ENCODE measurements around the gene KRT86. TPM values are rescaled to one million over a fixed set of nuclear protein-coding genes. Genes with fewer than 3 reads are reported as not detected.
A peak's percentile ranks its signal among the peaks of the same experiment; 100 is the strongest.

The KRT86 gene
- under 1 TPM in 1 of 2 donors, not detected in 1; 0.20 TPM for total RNA-seq
- long read RNA-seq: 0 reads

GRCh38 chr12:52274521-52275120 is at the start of gene KRT86:
TSS of gene KRT86 (plus strand) at chr12:52274645. CDS start at chr12:52301917, 27,272 bp downstream.
- ATAC-seq (no peak), DNase-seq (no peak)
- intact Hi-C loops (cut with DNase I, micrococcal nuclease): no loop called here

GRCh38 chr12:52225752-52226151 is 48.7 kb upstream of the KRT86 start:
- ATAC-seq (peak; percentile 35), DNase-seq (no peak)
- intact Hi-C loops (cut with DNase I, micrococcal nuclease): no loop called here

DNA sequence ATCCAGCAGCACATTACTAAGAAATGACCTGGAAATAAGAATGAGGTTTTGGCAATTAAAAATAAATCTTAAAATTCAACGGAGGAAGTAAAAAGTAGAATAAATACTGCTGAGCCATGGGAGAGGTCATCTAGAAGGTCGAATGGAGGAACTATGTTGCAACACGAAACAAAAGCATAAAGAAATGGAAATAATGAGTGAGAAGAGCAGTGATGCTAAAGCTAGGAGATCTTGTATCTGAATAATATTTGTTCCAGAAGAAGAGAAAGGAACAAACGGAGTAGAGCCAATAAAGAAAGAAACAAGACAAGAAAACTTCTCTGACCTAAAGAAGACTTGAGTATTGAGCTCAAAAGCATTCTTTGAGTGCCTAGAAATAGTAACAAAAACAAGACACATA is 48.0 kb upstream of the KRT86 start:
- intact Hi-C loops (cut with DNase I, micrococcal nuclease): no loop called here
- DNase-seq (no peak), ATAC-seq (no peak)

DNA sequence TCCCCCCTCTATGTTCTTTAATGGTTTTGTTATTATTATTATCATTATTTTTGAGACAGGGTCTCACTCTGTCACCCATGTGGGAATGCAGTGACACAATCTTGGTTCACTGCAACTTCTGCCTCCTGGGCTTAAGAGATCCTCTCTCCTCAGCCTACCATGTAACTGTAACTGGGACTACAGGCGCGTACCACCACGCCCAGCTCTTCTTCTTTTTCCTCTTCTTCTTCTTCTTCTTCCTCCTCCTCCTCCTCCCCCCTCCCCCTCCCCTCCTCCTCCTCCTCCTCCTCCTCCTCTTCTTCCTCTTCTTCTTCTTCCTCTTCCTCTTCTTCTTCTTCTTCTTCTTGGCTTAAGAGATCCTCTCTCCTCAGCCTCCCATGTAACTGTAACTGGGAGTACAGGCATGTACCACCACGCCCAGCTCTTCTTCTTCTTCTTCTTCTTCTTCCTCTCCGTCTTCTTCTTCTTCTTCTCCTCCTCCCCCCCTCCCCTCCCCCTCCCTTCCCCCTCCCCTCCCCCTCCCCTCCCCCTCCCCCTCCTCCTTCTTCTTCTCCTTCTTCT is 46.8 kb upstream of the KRT86 start:
- no peak for DNase-seq
- ATAC-seq: no peak
- intact Hi-C loops (cut with DNase I, micrococcal nuclease): no loop called here

DNA sequence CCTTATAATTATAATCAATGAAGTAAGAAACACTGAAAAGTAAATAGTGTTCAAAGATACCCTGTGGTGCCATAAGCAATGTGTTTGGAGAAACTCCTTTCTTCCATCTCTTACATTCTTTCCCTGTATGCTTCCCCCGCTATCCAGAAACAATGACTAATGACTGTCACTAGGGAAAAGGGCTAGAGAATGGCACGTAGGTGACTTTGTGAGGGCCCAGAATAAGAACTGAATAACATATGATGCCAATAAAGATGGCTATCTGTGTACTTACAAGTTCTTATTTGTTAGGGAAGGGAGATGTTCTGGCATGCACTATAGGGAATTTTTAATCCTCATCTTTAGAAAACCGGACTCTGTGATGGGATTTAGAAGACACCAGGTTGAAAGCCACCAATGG is 46.1 kb upstream of the KRT86 start:
- ATAC-seq: no peak
- intact Hi-C loops (cut with DNase I, micrococcal nuclease): no loop called here
- no peak for DNase-seq

GRCh38 chr12:52228931-52229330 is 45.5 kb upstream of the KRT86 start:
- DNase-seq: no peak
- intact Hi-C loops (cut with DNase I, micrococcal nuclease): no loop called here
- no peak for ATAC-seq

DNA sequence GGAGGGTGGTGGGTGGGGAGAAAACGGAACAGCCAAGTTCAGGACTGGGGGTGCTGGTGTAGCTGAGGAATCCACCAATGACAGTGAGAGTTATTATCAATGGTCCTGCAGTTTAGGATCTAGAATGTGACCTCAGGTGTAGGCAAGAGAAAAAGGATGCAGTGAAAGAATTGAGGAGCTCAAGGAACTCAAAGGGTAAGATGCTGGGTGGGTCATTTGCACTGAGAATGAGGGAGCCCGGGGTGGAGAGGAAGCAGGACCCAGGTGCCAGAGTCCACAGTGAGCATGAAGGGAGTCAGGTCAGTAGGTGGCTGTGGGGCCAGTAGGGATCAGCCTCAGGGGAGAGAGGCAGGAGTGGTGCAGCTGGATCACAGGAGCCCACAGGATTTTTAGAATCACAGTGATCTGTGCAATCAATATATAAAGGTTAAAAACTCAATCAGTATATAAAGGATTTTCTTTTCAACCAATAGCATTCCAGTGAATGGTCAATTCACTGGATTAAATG is 44.6 kb upstream of the KRT86 start:
- ATAC-seq (no peak), DNase-seq (no peak)
- intact Hi-C loops (cut with DNase I, micrococcal nuclease): no loop called here

- DNase-seq (no peak), ATAC-seq (no peak)
- intact Hi-C loops (cut with DNase I, micrococcal nuclease): no loop called here
These were observed 43.8 kb upstream of the KRT86 start for GRCh38 chr12:52230364-52231281.

- intact Hi-C loops (cut with DNase I, micrococcal nuclease): no loop called here
- ATAC-seq (peak; percentile 73), DNase-seq (peak in 1 of 2 donors; percentile 57)
These were observed 42.9 kb upstream of the KRT86 start for GRCh38 chr12:52231305-52232202.

DNA sequence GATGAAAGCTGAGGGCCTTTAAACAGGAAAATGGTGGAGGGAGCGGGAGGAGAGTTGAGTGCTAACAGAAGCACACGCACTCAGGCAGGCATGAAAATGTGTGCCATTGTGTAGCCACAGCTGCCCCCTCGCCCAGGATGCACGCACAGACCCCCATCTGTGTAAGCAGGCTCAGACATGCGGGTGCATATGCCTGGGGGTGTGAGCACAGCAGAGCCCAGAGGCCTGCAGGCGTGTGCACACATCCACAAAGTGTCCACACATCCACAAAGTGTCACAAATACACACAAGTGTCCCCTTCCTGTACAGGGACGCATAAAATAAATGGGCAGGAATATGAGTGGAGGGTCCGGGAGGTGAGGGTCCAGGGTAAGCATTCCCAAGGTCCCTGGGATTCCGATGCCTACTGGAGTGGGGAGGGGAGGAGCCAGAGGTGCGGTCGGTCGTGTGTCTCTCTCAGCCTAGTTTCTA is 42.2 kb upstream of the KRT86 start:
- DNase-seq (no peak), ATAC-seq (no peak)
- intact Hi-C loops (cut with DNase I, micrococcal nuclease): no loop called here

DNA sequence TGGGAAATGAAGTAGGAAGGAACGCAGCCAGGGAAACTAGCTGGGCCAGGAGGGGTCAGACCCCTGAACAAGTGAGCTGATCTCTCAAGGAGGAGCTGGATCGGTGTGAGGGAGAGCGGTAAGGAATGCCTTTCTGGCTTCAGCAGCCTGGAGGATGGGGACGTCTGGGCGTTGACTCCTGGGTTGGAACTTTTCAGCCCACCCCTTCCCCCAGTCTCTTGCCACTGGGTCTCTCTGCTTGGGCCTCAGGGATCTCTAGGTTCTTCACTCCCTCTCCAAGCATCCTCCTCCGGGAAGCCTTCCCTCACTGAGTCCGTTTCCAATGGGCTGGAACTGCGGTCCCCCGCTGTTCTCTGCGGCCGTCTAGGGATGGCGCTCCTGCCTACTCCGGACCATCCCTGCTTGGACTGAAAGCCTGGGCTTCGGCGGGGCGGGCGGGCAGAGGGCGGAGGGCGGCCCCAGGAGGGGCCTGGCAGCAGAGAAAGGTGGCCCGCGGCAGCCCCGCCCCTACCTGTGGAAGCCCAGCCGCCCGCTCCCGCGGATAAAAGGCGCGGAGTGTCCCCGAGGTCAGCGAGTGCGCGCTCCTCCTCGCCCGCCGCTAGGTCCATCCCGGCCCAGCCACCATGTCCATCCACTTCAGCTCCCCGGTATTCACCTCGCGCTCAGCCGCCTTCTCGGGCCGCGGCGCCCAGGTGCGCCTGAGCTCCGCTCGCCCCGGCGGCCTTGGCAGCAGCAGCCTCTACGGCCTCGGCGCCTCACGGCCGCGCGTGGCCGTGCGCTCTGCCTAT is 41.6 kb upstream of the KRT86 start, which contains the start of gene KRT7:
Gene KRT7 (plus strand): TSS at position 570 of the 788 bp plus-strand sequence. CDS start 54 bp downstream, at position 624.
- intact Hi-C loops (cut with DNase I, micrococcal nuclease): no loop called here

DNA sequence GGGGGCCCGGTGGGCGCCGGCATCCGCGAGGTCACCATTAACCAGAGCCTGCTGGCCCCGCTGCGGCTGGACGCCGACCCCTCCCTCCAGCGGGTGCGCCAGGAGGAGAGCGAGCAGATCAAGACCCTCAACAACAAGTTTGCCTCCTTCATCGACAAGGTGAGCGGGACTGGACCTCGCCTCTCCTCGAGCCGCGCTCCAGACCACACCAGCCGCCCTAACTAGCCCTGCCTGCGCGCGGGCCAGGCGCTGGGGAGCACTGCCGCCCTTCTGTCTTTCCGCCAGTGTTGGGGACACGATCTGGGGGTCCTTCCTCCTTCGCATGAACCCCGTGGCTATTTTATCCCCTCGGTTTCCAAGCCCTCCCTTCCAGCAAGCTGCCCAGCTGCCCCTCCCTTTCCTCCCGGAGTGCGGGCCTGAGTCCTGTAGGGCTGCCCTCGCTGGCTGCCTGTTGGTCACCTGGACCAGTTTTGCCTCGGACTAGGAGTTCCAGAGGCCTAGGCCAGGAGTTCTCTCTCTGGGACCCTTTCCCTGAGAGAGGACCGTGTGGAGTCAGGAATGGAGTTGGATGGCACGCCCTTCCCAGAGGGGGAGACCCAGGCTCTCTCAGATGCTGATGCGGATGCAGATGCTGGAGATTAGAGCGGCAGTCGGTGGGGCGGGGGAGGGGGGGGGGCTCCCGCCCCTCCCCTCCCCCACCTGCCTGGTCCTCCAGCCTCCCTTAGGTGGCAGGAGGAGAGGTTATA is 40.8 kb upstream of the KRT86 start:
- no peak for DNase-seq
- intact Hi-C loops (cut with DNase I, micrococcal nuclease): no loop called here
- no peak for ATAC-seq

More for the DNA sequence above, 41.6 kb upstream of the KRT86 start, which contains the start of gene KRT7:
- DNase-seq (no peak), ATAC-seq (peak; percentile 14)

GRCh38 chr12:52234223-52234810 is 40.1 kb upstream of the KRT86 start:
- no peak for ATAC-seq
- intact Hi-C loops (cut with DNase I, micrococcal nuclease): no loop called here
- no peak for DNase-seq

- DNase-seq (no peak), ATAC-seq (no peak)
- intact Hi-C loops (cut with DNase I, micrococcal nuclease): no loop called here
These were observed 39.3 kb upstream of the KRT86 start for GRCh38 chr12:52235001-52235764.

- intact Hi-C loops (cut with DNase I, micrococcal nuclease): no loop called here
- peak; percentile 62 to 74 for DNase-seq
- ATAC-seq: peak; percentile 84
These were observed 38.6 kb upstream of the KRT86 start for GRCh38 chr12:52235822-52236361.

Data from left colon (tissue), 2 donors.